HK-2 (cell line): ENCODE results near the gene BMX.

Source experiments
- DNase-seq: peaks from one replicate; pipeline ENCODE4 v3.0.0-alpha.2; 2018; ENCODE audit not compliant: unreplicated experiment

BMX gene

GRCh38 chrX:15500497-15500966 is at the start of gene BMX:
Gene BMX, plus strand, starts transcription at chrX:15500807. Its CDS starts 7,547 bp downstream, at chrX:15508354.
- DNase-seq = no peak

- DNase-seq = no peak
These were observed 48.7 kb upstream of the BMX start for GRCh38 chrX:15451913-15452312.

- no peak for DNase-seq
These were observed 35.9 kb upstream of the BMX start for GRCh38 chrX:15464704-15465103.

- no peak for DNase-seq
These were observed 35.3 kb upstream of the BMX start for GRCh38 chrX:15465347-15465746.

- no peak for DNase-seq
These were observed 34.5 kb upstream of the BMX start for GRCh38 chrX:15465896-15466651.

- DNase-seq = no peak
These were observed 32.6 kb upstream of the BMX start for GRCh38 chrX:15468036-15468435.

- no peak for DNase-seq
These were observed 31.0 kb upstream of the BMX start for GRCh38 chrX:15469613-15470012.

GRCh38 chrX:15471028-15471427 is 29.6 kb upstream of the BMX start:
- peak; percentile 44 for DNase-seq

- DNase-seq = no peak
These were observed 28.1 kb upstream of the BMX start for GRCh38 chrX:15472531-15472930.

GRCh38 chrX:15474028-15474427 is 26.6 kb upstream of the BMX start:
- no peak for DNase-seq

- DNase-seq = no peak
These were observed 25.6 kb upstream of the BMX start for GRCh38 chrX:15475021-15475420.

- no peak for DNase-seq
These were observed 25.1 kb upstream of the BMX start for GRCh38 chrX:15475486-15475885.

- no peak for DNase-seq
These were observed 16.7 kb upstream of the BMX start for GRCh38 chrX:15483891-15484290.

GRCh38 chrX:15492469-15492868 is 8.1 kb upstream of the BMX start:
- no peak for DNase-seq

GRCh38 chrX:15493118-15493962 is 7.3 kb upstream of the BMX start, which contains the start of gene PIR:
Gene PIR, minus strand, starts transcription at chrX:15493333. Its CDS starts 2,076 bp downstream, at chrX:15491257.
- peak; percentile 84 for DNase-seq

GRCh38 chrX:15495801-15496200 is 4.8 kb upstream of the BMX start:
- DNase-seq = no peak

GRCh38 chrX:15496824-15497223 is 3.8 kb upstream of the BMX start:
- no peak for DNase-seq

GRCh38 chrX:15497865-15498264 is 2.7 kb upstream of the BMX start:
- peak; percentile 42 for DNase-seq

GRCh38 chrX:15498741-15499140 is 1.9 kb upstream of the BMX start:
- DNase-seq = no peak

- DNase-seq = no peak
These were observed 631 bp upstream of the BMX start for GRCh38 chrX:15499976-15500375.

GRCh38 chrX:15501506-15501905 is 899 bp downstream of the BMX start:
- DNase-seq = no peak

GRCh38 chrX:15504661-15505060 is 4.1 kb downstream of the BMX start:
- DNase-seq = no peak

GRCh38 chrX:15505101-15505500 is 4.5 kb downstream of the BMX start:
- DNase-seq = no peak
